ENCODE results near the gene PRR5L.

Gene PRR5L

DNA sequence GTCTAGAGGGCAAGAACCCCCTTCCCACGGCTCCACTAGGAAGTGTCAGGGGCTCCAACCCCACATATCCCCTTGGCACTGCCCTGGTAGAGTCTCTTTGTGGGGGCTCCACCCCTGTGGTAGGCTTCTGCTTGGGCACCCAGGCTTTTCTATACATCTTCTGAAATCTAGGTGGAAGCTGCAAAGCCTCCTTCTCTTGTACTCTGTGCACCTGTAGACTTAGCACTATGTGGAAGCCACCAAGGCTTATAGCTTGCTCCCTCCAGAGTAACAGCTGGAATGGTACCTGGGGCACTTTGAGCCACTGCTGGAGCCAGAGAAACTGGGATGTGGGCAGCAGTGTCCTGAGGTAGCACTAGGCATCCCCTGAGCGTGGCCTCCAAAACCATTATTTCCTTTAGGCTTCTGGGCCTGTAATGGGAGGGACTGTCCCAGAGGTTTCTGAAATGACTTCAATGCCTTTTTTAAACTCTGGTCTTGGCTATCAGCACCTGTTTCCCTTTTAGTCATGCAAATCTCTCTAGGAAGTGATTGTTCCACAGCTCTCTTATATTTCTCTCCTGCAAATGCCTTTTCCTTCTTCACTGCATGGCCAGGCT lies 145.6 kb downstream of the PRR5L start:
- Histone ChIP-seq H3K4me3 (IDR thresholded peaks at IDR 0.05; ENCODE audit: insufficient read depth, low read depth, low read length) (no peak overlapping the region), H3K36me3 (ENCODE audit: insufficient read depth) (no peaks in the 10 kb centered on the region), H2AFZ (ENCODE audit: low read depth) (no peak overlapping the region), H3K27me3 (ENCODE audit: insufficient read depth, low read depth) (no peaks in the 10 kb centered on the region), H4K20me1 (ENCODE audit: insufficient read depth) (no peaks in the 10 kb centered on the region), H3K79me2 (ENCODE audit: insufficient read depth, low read depth) (no peaks in the 10 kb centered on the region), H3K4me1 (ENCODE audit: low read depth, poor library complexity, severe bottlenecking) (no peaks in the 10 kb centered on the region), H3K9ac (no peak overlapping the region), H3K4me2 (no peak overlapping the region), H3K27ac (no peak overlapping the region)
- TF ChIP-seq, protein P1, sequence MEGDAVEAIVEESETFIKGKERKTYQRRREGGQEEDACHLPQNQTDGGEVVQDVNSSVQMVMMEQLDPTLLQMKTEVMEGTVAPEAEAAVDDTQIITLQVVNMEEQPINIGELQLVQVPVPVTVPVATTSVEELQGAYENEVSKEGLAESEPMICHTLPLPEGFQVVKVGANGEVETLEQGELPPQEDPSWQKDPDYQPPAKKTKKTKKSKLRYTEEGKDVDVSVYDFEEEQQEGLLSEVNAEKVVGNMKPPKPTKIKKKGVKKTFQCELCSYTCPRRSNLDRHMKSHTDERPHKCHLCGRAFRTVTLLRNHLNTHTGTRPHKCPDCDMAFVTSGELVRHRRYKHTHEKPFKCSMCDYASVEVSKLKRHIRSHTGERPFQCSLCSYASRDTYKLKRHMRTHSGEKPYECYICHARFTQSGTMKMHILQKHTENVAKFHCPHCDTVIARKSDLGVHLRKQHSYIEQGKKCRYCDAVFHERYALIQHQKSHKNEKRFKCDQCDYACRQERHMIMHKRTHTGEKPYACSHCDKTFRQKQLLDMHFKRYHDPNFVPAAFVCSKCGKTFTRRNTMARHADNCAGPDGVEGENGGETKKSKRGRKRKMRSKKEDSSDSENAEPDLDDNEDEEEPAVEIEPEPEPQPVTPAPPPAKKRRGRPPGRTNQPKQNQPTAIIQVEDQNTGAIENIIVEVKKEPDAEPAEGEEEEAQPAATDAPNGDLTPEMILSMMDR (conservative IDR thresholded peaks at IDR 0.05; ENCODE audit: low read depth, low read length): no peak

DNA sequence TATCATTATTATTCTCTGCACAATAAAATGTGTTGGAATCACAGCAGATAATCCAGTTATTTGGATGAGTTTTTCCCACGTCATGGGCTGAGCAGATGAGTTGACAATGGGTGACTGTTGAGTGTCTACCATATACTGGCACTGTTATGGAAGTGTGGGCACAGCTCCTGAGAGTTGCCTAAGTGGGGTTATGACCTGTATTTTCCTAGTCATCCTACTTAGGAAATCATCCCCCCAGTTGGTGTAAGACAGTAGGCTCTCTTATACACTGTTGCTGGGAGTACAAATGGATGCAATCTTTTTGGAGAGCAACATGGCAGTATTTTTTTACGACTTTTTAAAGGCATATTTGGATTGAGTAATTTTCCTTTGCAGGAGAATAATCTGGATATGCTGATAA lies 147.6 kb downstream of the PRR5L start:
- TF ChIP-seq, protein P1 (conservative IDR thresholded peaks at IDR 0.05; ENCODE audit: low read depth, low read length): no peak
- Histone ChIP-seq H3K4me2 (no peak overlapping the region), H3K27ac (no peak overlapping the region), H3K9ac (no peak overlapping the region), H3K27me3 (ENCODE audit: insufficient read depth, low read depth) (no peaks in the 10 kb centered on the region), H2AFZ (ENCODE audit: low read depth) (no peak overlapping the region), H4K20me1 (ENCODE audit: insufficient read depth) (no peaks in the 10 kb centered on the region), H3K79me2 (ENCODE audit: insufficient read depth, low read depth) (no peaks in the 10 kb centered on the region), H3K36me3 (ENCODE audit: insufficient read depth) (no peaks in the 10 kb centered on the region), H3K4me3 (IDR thresholded peaks at IDR 0.05; ENCODE audit: insufficient read depth, low read depth, low read length) (no peak overlapping the region), H3K4me1 (ENCODE audit: low read depth, poor library complexity, severe bottlenecking) (no peaks in the 10 kb centered on the region)

DNA sequence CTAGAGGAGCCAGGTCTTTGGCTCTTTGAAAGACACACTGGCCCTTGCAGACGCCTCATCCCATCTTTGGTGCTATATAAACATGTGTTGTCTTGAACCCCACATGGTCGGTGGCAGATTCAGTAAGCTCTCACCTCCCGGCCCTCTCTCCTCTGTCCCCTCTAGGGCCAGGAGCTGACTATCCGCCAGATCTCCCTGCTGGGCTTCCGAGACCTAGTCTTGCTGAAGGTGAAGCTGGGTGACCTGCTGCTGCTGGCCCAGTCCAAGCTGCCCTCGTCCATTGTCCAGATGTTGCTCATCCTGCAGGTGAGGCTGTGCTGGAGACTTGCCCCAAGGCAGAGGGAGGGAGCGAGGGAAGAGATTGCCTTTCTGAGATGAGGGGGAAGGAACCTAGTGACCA lies 150.0 kb downstream of the PRR5L start:
- Histone ChIP-seq H4K20me1 (ENCODE audit: insufficient read depth) (no peaks in the 10 kb centered on the region), H3K36me3 (ENCODE audit: insufficient read depth) (no peaks in the 10 kb centered on the region), H3K9ac (no peak overlapping the region), H3K4me3 (IDR thresholded peaks at IDR 0.05; ENCODE audit: insufficient read depth, low read depth, low read length) (no peak overlapping the region), H3K4me1 (ENCODE audit: low read depth, poor library complexity, severe bottlenecking) (peaks cover 18% of the 10 kb centered on the region), H3K27ac (no peak overlapping the region), H2AFZ (ENCODE audit: low read depth) (no peak overlapping the region), H3K79me2 (ENCODE audit: insufficient read depth, low read depth) (no peaks in the 10 kb centered on the region), H3K4me2 (no peak overlapping the region), H3K27me3 (ENCODE audit: insufficient read depth, low read depth) (no peaks in the 10 kb centered on the region)
- TF ChIP-seq, protein P1 (conservative IDR thresholded peaks at IDR 0.05; ENCODE audit: low read depth, low read length): no peak

DNA sequence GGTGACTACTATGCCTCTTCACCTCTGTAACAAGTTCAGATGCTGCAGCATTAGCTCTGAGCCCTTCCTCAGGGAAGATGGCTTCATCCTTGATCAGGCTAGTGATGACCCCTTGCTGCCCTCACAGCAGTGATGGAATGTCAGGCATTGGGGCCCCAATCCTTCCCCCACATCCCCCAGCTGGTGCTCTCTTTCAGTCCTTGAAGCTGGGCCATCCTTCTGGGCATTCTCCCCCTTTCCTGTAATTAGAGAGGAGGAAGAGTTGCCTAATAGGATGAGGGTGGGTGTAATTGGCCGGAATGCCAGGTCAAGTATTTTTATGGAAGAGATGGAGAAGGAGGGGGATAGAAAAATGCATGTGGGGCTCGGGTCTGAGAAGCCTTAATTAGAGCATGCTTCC lies 151.4 kb downstream of the PRR5L start:
- Histone ChIP-seq H3K4me2 (no peak overlapping the region), H3K27ac (no peak overlapping the region), H3K27me3 (ENCODE audit: insufficient read depth, low read depth) (no peaks in the 10 kb centered on the region), H3K36me3 (ENCODE audit: insufficient read depth) (no peaks in the 10 kb centered on the region), H4K20me1 (ENCODE audit: insufficient read depth) (no peaks in the 10 kb centered on the region), H3K4me3 (IDR thresholded peaks at IDR 0.05; ENCODE audit: insufficient read depth, low read depth, low read length) (no peak overlapping the region), H2AFZ (ENCODE audit: low read depth) (no peak overlapping the region), H3K4me1 (ENCODE audit: low read depth, poor library complexity, severe bottlenecking) (peaks cover 32% of the 10 kb centered on the region), H3K9ac (no peak overlapping the region), H3K79me2 (ENCODE audit: insufficient read depth, low read depth) (no peaks in the 10 kb centered on the region)
- TF ChIP-seq, protein P1 (conservative IDR thresholded peaks at IDR 0.05; ENCODE audit: low read depth, low read length): no peak

Measured in KMS-11 (cell line).